Caco-2 (cell line): ENCODE measurements around the gene WDR44. TPM values are rescaled to one million over a fixed set of nuclear protein-coding genes. Genes with fewer than 3 reads are reported as not detected.
A peak's percentile ranks its signal among the peaks of the same experiment; 100 is the strongest.

Experiments used
- BruUV-seq: library from RNA; stranded (reverse); fragments of 400-500 nt; replicated peaks from 2 replicates; lab custom pipeline; 2021; lab: Mats Ljungman, UMichigan
- CTCF ChIA-PET: fragments of 300-600 bp; sonication (Branson Sonifier 250); formaldehyde crosslinking; loops from one replicate; lab custom pipeline; 2022; ENCODE audit warnings: antibody characterized with exemption; lab: Charles Lee
- POLR2A ChIA-PET: fragments of 300-600 bp; sonication (Branson Sonifier 250); formaldehyde crosslinking; loops from one replicate; lab custom pipeline; 2022; ENCODE audit warnings: antibody characterized with exemption; lab: Charles Lee
- DNase-seq, 2 experiments: peaks; one replicate each; pipeline versions ENCODE4 v3.0.0 to v3.0.0-alpha.2; 2020 to 2022
- H3K27me3 ChIP-seq: replicated peaks from 2 replicates; pipeline ENCODE4 v1.6.0; 2011; ENCODE audit warnings: low read length; ENCODE audit not compliant: control insufficient read depth, insufficient read depth
- H3K36me3 ChIP-seq: 2 replicates; pipeline ENCODE4 v1.5.1; 2011; ENCODE audit warnings: low read length; ENCODE audit not compliant: control insufficient read depth, insufficient read depth
- H3K4me1 ChIP-seq: fragments of 250-450 bp; sonication (Bioruptor Pico); 2 replicates; pipeline ENCODE4 v1.5.1; 2020; ENCODE audit warnings: mild to moderate bottlenecking
- H3K4me3 ChIP-seq: 2 replicates; pipeline ENCODE4 v1.5.1; 2011; ENCODE audit warnings: low read depth, mild to moderate bottlenecking, control low read depth, low read length
- H3K9me3 ChIP-seq: fragments of 250-450 bp; sonication (Bioruptor Pico); 2 replicates; pipeline ENCODE4 v1.5.1; 2020; ENCODE audit warnings: mild to moderate bottlenecking, moderate library complexity
- H3K27ac Mint-ChIP-seq: one replicate; pipeline ENCODE4 v1.8.0; 2022; ENCODE audit warnings: mixed read lengths; ENCODE audit not compliant: unreplicated experiment
- H3K27me3 Mint-ChIP-seq: one replicate; pipeline ENCODE4 v1.8.0; 2022; ENCODE audit warnings: mixed read lengths; ENCODE audit not compliant: insufficient read depth, unreplicated experiment
- H3K36me3 Mint-ChIP-seq: one replicate; pipeline ENCODE4 v1.8.0; 2022; ENCODE audit warnings: mild to moderate bottlenecking, mixed read lengths; ENCODE audit not compliant: insufficient read depth, unreplicated experiment
- H3K4me1 Mint-ChIP-seq: one replicate; pipeline ENCODE4 v1.8.0; 2022; ENCODE audit warnings: low read depth, mixed read lengths; ENCODE audit not compliant: unreplicated experiment
- H3K4me3 Mint-ChIP-seq: one replicate; pipeline ENCODE4 v1.8.0; 2022; ENCODE audit warnings: mild to moderate bottlenecking, moderate library complexity, mixed read lengths; ENCODE audit not compliant: unreplicated experiment
- H3K9me3 Mint-ChIP-seq: one replicate; pipeline ENCODE4 v1.8.0; 2022; ENCODE audit warnings: mixed read lengths; ENCODE audit not compliant: unreplicated experiment
- CTCF ChIP-seq, 2 experiments: fragments of 200-600 bp in 1 of 2; IDR thresholded peaks; 1 replicate in 1 of 2; 2 replicates in 1 of 2; pipeline versions ENCODE4 v1.5.1 to v1.8.0; 2011 to 2022; ENCODE audit warnings: antibody characterized with exemption in 1 of 2, control low read depth in 1 of 2, inconsistent platforms in 1 of 2, low read depth in 1 of 2, low read length in 1 of 2, mild to moderate bottlenecking in 1 of 2, moderate library complexity in 1 of 2; ENCODE audit not compliant: insufficient read depth in 1 of 2, severe bottlenecking in 1 of 2, unreplicated experiment in 1 of 2
- intact Hi-C: fragments of 100-400 bp; cut with micrococcal nuclease; formaldehyde crosslinking; loops from one replicate; pipeline ENCODE4 v1.10.0; 2022; ENCODE audit not compliant: unreplicated experiment
- total RNA-seq: library from RNA; stranded (reverse); gene quantifications from 2 replicates; pipeline ENCODE4 v1.2.3, GENCODE V29; 2022

WDR44 gene
- total RNA-seq, 1 experiment from 2014 or later, result 9.9 TPM

- Histone ChIP-seq H3K4me1 (no peaks in the 10 kb centered on the region), H3K36me3 (no peaks in the 10 kb centered on the region), H3K4me3 (no peak overlapping the region), H3K9me3 (no peaks in the 10 kb centered on the region), H3K27me3 (no peaks in the 10 kb centered on the region)
- no TSS peak for BruUV-seq
- no peak for DNase-seq
- no peak for TF ChIP-seq CTCF (IDR thresholded peaks at IDR 0.05; ENCODE audit: insufficient read depth in 1 of 2, low read depth in 1 of 2, low read length in 1 of 2, severe bottlenecking in 1 of 2, unreplicated experiment in 1 of 2)
- Mint-ChIP-seq H3K9me3 (no peaks in the 10 kb centered on the region), H3K27me3 (no peaks in the 10 kb centered on the region), H3K4me1 (no peaks in the 10 kb centered on the region), H3K36me3 (peaks cover 5% of the 10 kb centered on the region), H3K27ac (no peak overlapping the region), H3K4me3 (no peak overlapping the region)
- intact Hi-C loops, result no loop called here
- ChIA-PET POLR2A (no interaction called here), CTCF (no interaction called here)
These were observed 25.2 kb downstream of the WDR44 start for GRCh38 chrX:118370921-118371624.

- H3K9me3 Mint-ChIP-seq, result no peaks in the 10 kb centered on the region
- no peak overlapping the region for H3K27ac Mint-ChIP-seq
- no peaks in the 10 kb centered on the region for H3K27me3 Mint-ChIP-seq
- no peaks in the 10 kb centered on the region for H3K27me3 ChIP-seq
- DNase-seq, result peak in 1 of 2 experiments; percentile 21
- no peaks in the 10 kb centered on the region for H3K4me1 ChIP-seq
- no peaks in the 10 kb centered on the region for H3K9me3 ChIP-seq
- intact Hi-C loops, result no loop called here
- TF ChIP-seq CTCF (IDR thresholded peaks at IDR 0.05; ENCODE audit: insufficient read depth in 1 of 2, low read depth in 1 of 2, low read length in 1 of 2, severe bottlenecking in 1 of 2, unreplicated experiment in 1 of 2), result no peak
- H3K4me1 Mint-ChIP-seq, result no peaks in the 10 kb centered on the region
- ChIA-PET POLR2A (interaction anchor here (1.0 kb wide), 1 partner anchor 27 kb away, joined by 4 read pairs; the partner anchor contains the start of gene WDR44), CTCF (no interaction called here)
- no peak overlapping the region for H3K4me3 ChIP-seq
- no peaks in the 10 kb centered on the region for H3K36me3 Mint-ChIP-seq
- no peak overlapping the region for H3K4me3 Mint-ChIP-seq
- H3K36me3 ChIP-seq, result no peaks in the 10 kb centered on the region
- BruUV-seq, result no TSS peak
These were observed 27.6 kb downstream of the WDR44 start for GRCh38 chrX:118373538-118373937.

DNA sequence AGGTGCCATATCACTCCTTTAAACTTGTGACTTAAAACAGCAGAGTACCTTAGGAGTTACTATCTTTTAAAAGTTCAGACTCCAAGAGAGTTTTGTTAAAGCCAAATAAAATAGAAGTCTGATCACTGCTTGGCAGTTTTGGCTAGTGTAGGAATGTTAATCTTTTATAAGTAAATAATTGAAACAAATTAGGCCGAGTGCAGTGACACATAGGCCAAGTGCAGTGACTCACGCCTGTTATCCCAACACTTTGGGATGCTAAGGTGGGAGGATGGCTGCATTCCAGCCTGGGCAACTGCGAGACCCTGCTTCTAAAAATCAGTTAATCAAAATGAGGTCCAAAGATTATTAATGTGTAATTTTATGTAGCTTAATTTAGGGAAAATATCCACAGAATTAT is 37.2 kb downstream of the WDR44 start:
- no peak overlapping the region for H3K27ac Mint-ChIP-seq
- H3K27me3 ChIP-seq, result no peaks in the 10 kb centered on the region
- no peak overlapping the region for H3K4me3 Mint-ChIP-seq
- H3K4me3 ChIP-seq, result no peak overlapping the region
- intact Hi-C loops, result no loop called here
- no peaks in the 10 kb centered on the region for H3K36me3 Mint-ChIP-seq
- no peaks in the 10 kb centered on the region for H3K9me3 ChIP-seq
- H3K4me1 ChIP-seq, result no peaks in the 10 kb centered on the region
- POLR2A ChIA-PET, result no interaction called here
- CTCF ChIA-PET, result no interaction called here
- BruUV-seq, result no TSS peak
- DNase-seq, result no peak
- TF ChIP-seq CTCF (IDR thresholded peaks at IDR 0.05; ENCODE audit: insufficient read depth in 1 of 2, low read depth in 1 of 2, low read length in 1 of 2, severe bottlenecking in 1 of 2, unreplicated experiment in 1 of 2), result no peak
- H3K36me3 ChIP-seq, result no peaks in the 10 kb centered on the region
- no peaks in the 10 kb centered on the region for H3K9me3 Mint-ChIP-seq
- H3K4me1 Mint-ChIP-seq, result no peaks in the 10 kb centered on the region
- H3K27me3 Mint-ChIP-seq, result no peaks in the 10 kb centered on the region
